Activated CD8-positive, alpha-beta memory T cell treated with anti-CD3 and anti-CD28 coated beads, Interleukin-2, amount 50 U/mL, for 24 hours (primary cell): Measurements from ENCODE around the gene NYAP1.
A peak's percentile ranks its signal among the peaks of the same experiment; 100 is the strongest.
"Not testable (repeated sequence)": the region's sequence is repeated elsewhere in the genome, so short reads cannot be mapped to it uniquely, and the experiment has no call there.

Experiments
- DNase-seq: peaks from one replicate; pipeline ENCODE4 v3.0.0-alpha.2; 2020; ENCODE audit errors: extremely low read depth

Gene NYAP1

DNA sequence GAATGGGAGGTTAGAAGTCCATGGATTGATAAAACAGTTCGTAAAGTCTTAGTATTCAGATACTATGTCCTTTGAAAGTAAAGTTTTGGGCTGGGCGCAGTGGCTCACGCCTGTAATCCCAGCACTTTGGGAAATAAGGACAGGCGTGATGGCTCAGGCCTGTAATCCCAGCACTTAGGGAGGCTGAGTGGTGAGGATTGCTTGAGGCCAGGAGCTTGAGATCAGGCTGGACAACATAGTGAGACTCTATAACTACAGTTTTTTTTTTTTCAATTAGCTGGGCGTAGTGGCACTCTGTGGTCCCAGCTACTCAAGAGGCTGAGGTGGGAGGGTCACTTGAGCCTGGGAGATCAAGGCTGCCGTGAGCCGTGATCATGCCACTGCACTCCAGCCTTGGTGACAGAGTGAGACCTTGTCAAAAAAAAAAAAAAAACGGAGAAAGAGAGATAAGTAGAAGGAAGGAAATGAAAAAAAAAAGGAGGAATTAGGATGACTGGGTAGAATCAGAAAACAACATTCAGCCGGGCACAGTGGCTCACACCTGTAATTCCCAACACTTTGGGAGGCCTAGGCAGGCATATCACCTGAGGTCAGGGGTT is 29.6 kb downstream of the NYAP1 start:
- no peak for DNase-seq

DNA sequence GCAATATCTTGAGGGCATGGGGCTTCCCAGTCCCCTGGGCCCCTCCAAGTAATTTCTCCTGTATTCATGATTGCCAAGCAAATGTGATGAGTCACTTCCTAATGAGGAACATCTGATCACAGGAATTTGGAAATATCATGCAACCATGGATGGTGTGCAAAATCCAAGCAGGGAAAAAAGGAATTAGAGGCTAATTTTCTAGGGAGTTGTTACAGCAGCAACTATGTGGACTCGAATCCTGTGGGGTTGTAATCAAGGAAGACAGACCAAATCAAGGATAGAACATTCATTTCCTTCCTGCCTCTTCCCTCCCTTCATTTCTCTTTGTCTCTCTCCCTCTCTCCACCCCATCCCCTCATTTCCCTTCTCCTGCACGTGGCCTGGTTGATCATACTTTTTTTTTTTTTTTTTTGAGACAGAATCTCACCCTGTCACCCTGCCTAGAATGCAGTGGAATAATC is 31.4 kb downstream of the NYAP1 start:
- DNase-seq: no peak

DNA sequence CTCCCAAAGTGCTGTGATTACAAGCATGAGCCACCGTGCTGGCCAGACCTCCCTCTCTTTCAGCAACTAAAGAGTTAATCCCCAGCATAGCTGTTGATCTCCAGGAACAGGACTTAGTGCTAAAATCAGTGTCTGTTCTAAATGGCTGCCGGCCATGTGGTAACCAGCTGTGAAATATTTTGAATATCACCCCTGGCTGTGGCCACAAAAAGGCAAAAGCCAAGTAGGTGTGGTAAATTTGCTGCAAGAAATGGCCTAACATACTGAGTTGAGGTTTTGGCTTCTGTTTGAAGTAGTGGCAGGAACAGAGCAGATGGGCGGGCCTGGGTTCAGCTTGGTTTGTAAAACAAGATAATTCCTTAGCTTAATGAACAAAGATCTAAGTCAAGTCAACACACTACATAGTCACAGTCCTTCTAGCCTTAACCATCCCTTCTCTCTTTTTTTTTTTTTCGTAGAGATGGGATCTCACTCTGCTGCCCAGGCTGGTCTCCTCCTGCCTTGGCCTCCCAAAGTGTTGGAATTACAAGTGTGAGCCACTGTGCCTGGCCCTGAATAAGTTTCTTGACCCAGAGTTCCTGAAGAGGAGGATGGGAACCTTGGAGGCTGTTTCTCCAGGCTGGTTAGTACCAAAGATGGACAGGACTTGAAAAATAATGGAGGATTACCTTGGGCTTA is 32.5 kb downstream of the NYAP1 start:
- no peak for DNase-seq

DNA sequence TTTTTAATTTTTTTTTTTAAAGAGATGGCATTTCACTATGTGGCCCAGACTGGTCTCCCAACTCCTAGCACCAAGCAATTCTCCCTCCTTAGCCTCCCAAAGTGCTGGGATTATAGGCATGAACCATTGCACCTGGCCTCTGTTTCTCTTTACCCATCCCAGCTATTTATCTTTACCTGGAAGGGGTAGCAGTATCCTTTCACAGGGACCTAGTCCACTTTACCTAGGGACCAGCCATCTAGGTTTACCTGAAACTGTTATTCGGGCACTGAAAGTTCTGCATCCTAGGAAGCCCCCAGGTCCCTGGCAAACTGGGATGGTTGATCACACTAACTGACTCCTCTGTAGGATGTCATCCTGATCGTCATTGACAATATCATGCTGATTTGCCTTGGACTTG is 33.6 kb downstream of the NYAP1 start:
- no peak for DNase-seq

DNA sequence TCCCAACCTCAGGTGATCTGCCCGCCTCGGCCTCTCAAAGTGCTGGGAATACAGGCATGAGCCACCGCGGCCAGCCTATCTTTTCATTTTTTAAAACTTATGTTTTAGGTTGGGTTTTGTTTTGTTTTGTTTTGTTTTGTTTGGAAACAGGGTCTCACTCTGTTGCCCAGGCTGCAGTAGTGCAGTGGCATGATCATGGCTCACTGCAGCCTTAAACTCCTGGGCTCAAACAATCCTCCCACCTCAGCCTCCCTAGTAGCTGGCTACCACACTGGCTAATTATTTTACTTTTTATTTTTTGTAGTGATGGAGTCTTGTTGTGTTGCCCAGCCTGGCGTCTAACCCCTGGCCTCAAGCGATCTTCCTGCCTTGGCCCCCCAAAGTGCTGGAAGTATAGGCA is 35.9 kb downstream of the NYAP1 start:
- no peak for DNase-seq

DNA sequence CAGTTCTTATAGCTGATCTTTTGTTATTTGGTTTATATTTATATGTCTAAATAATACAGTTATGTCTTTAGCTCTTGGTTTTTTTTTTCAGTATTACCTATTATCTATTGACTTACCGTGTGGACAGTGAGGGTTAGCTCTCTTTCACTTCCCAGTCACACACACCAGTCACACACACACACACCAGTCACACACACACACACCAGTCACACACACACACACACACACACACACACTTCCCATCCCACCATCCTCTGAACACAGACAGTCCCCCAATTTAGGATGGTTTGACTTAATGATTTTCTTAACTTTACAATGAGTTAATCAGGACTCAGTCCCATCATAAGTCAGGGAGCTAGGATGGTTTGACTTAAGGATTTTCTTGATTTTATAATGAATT is 36.4 kb downstream of the NYAP1 start:
- no peak for DNase-seq

- no peak for DNase-seq
These were observed 37.3 kb downstream of the NYAP1 start for GRCh38 chr7:100521076-100521475.

- not testable (repeated sequence) for DNase-seq
These were observed 38.3 kb downstream of the NYAP1 start for GRCh38 chr7:100521909-100522593.

DNA sequence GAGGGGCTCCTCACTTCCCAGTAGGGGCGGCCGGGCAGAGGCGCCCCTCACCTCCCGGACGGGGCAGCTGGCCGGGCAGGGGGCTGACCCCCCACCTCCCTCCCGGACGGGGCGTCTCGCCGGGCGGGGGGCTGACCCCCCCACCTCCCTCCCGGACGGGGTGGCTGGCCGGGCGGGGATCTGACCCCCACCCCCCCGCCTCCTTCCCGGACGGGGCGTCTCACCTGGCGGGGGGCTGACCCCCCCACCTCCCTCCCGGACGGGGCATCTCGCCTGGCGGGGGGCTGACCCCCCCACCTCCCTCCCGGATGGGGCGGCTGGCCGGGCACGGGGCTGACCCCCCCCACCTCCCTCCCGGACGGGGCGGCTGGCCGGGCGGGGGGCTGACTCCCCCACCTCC is 39.5 kb downstream of the NYAP1 start:
- DNase-seq: not testable (repeated sequence)

GRCh38 chr7:100528108-100528866 is 44.6 kb downstream of the NYAP1 start:
- DNase-seq: not testable (repeated sequence)

DNA sequence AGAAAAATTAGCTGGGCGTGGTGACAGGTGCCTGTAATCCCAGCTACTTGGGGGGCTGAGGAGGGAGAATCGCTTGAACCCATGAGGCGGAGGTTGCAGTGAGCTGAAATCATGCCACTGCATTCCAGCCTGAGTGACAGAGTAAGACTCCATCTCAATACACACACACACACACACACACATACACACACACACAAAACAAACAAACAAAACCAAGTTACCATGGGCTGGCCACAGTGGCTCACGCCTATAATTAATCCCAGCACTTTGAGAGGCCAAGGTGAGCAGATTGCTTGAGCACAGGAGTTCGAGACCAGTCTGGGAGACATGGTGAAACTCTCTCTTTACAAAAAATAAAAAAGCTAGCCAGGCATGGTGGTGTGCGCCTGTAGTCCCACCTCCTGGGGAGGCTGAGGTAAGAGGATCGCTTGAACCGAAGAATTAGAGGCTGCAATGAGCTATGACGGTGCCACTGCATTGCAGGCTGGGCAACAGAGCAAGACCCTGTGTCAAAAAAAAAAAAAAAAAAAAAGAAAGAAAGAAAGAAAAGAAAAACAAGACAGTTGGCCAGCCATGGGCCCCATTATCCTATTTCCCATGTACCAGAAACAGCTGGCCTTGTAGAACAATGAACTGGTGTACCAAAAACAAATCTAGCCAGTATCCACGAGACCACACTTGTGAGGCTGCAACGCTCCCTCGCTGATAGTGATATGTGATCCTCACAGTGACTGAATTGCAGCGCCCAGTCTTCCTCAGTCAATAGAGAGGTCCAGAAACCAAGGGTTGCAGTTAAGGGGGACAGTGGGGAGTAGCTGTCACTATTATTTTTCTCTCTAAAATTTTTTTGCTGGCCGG is 48.7 kb downstream of the NYAP1 start:
- no peak for DNase-seq

- not testable (repeated sequence) for DNase-seq
These were observed 52.3 kb downstream of the NYAP1 start for GRCh38 chr7:100535982-100536381.

- not testable (repeated sequence) for DNase-seq
These were observed 53.0 kb downstream of the NYAP1 start for GRCh38 chr7:100536695-100537094.

- no peak for DNase-seq
These were observed 54.6 kb downstream of the NYAP1 start for GRCh38 chr7:100538348-100538653.

- peak; percentile 100 for DNase-seq
These were observed 55.1 kb downstream of the NYAP1 start, which contains the start of gene AGFG2 for GRCh38 chr7:100538654-100539435. Gene AGFG2 (plus strand): TSS chr7:100539203. CDS start chr7:100539347, 144 bp downstream.

DNA sequence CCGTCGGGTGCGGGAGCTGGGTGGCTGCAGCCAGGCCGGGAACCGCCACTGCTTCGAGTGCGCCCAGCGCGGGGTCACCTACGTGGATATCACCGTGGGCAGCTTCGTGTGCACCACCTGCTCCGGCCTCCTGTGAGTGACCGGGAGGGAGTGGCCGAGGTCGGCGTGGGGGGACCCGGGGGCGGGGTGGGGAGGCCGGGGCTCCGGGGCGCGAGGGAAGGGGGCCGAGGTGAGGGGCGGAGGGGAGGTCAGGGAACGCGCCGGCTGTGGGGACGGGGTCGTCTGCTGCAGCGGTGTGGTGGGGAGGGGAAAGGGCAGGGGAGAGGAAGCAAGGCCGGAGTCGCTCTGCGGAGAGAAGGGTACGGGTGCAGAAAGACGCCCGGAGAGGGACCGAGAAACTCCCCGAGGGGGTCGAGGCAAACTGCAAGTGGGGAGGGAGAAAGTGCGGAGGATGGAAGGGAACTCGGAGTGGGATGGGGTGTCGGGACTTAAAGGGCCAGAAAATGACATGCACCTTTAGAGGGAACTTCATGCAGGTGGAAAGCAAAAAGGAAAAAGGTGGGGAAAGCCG is 55.8 kb downstream of the NYAP1 start:
- no peak for DNase-seq

GRCh38 chr7:100540073-100540723 is 56.5 kb downstream of the NYAP1 start:
- DNase-seq: no peak

DNA sequence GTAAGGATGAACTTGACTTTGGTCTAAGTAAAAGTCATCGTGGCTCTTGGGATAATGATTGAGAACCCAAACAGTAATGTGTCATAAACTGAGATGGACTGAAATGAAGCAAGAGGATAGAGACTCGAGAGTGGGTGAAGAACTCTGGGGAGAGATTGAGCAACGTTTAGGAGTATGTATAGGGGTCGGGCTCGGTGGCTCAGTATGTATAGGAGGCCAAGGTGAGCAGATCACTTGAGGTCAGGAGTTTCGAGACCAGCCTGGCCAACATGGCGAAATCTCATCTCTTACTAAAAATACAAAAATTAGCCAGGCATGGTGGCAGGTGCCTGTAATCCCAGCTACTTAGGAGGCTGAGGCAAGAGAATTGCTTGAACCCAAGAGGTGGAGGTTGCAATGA is 57.6 kb downstream of the NYAP1 start:
- DNase-seq: not testable (repeated sequence)

GRCh38 chr7:100543586-100543985 is 59.9 kb downstream of the NYAP1 start:
- no peak for DNase-seq

DNA sequence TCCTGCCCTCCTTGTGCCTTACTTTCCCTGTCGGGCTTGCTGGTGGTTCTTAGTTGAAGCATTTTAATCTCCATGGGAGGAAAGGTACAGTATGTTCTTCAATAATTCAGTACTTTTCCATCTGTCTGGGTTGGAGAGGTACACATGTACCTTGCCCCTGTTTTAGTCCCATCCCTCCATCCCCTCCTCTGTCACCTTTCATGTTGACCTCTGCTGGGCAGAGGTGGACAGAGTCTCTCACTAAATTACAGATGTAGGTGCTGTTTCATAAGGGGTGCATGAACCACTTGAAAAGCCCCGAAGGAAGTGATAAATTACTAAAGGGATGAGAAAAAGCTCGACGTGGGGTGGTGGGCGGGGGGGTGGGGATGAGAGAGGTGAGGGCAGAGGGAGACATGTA is 60.7 kb downstream of the NYAP1 start:
- DNase-seq: no peak
